Sigmoid colon (tissue), 4 donors: Measurements from ENCODE around the gene ACTN1.

Experiments
- POLR2AphosphoS5 ChIP-seq, 4 donors: sonication (generic); formaldehyde crosslinking; IDR thresholded peaks; one replicate each; pipeline ENCODE4 v1.6.1; 2017; ENCODE audit warnings: antibody characterized with exemption in 4 of 4
- TF ChIP-seq, protein P1 (sequence below), 4 experiments: fragments of 450-650 bp in 3 of 4; fragments of 200-600 bp in 1 of 4; IDR thresholded peaks; one replicate each; pipeline ENCODE4 v1.5.1; 2016 to 2019; ENCODE audit warnings: antibody characterized with exemption in 4 of 4, mild to moderate bottlenecking in 3 of 4, moderate library complexity in 2 of 4

DNA sequence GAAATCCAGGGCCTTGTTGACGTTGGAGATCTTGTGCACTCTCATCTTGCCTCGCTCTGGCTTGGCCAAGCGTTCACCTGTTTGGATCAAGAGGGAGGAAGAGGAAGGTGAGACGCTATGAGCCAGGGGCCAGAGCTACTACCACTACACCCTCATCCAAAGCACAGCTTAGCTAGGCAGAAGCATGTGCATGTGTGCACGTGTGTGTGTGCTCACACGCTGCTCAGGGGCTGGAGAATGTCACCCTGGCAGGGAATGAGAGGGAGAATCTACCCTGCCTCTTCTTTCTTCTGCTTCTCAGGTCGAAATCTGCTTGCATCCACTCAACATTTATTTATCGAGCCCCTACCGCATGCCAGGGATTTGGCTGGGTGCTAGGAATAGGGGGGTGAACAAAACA is 58.1 kb downstream of the ACTN1 start:
- TF ChIP-seq, protein P1, sequence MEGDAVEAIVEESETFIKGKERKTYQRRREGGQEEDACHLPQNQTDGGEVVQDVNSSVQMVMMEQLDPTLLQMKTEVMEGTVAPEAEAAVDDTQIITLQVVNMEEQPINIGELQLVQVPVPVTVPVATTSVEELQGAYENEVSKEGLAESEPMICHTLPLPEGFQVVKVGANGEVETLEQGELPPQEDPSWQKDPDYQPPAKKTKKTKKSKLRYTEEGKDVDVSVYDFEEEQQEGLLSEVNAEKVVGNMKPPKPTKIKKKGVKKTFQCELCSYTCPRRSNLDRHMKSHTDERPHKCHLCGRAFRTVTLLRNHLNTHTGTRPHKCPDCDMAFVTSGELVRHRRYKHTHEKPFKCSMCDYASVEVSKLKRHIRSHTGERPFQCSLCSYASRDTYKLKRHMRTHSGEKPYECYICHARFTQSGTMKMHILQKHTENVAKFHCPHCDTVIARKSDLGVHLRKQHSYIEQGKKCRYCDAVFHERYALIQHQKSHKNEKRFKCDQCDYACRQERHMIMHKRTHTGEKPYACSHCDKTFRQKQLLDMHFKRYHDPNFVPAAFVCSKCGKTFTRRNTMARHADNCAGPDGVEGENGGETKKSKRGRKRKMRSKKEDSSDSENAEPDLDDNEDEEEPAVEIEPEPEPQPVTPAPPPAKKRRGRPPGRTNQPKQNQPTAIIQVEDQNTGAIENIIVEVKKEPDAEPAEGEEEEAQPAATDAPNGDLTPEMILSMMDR (IDR thresholded peaks at IDR 0.05) = no peak
- TF ChIP-seq POLR2AphosphoS5 (IDR thresholded peaks at IDR 0.05) = peak; percentile 48 to 79 (median 71)
